WERI-Rb-1 (cell line): Measurements from ENCODE around the gene BICDL2.

Experiments
- DNase-seq: peaks from one replicate; pipeline ENCODE4 v3.0.0-alpha.2; 2020
- H3K27ac ChIP-seq: fragments of 250-450 bp; sonication (Bioruptor Pico); 2 replicates; pipeline ENCODE4 v1.5.1; 2020; ENCODE audit warnings: mild to moderate bottlenecking, moderate library complexity
- H3K27me3 ChIP-seq: fragments of 250-450 bp; sonication (Bioruptor Pico); 2 replicates; pipeline ENCODE4 v1.5.1; 2021; ENCODE audit warnings: mild to moderate bottlenecking, low read depth, moderate library complexity; ENCODE audit not compliant: insufficient read depth, severe bottlenecking
- H3K36me3 ChIP-seq: fragments of 250-450 bp; sonication (Bioruptor Pico); 2 replicates; pipeline ENCODE4 v1.5.1; 2020; ENCODE audit warnings: mild to moderate bottlenecking, moderate library complexity
- H3K4me3 ChIP-seq: 2 replicates; pipeline ENCODE4 v1.5.1; 2011; ENCODE audit warnings: low read depth, mild to moderate bottlenecking, control low read depth, low read length
- H3K9me3 ChIP-seq: fragments of 250-450 bp; sonication (Bioruptor Pico); 2 replicates; pipeline ENCODE4 v1.5.1; 2021; ENCODE audit warnings: mild to moderate bottlenecking, moderate library complexity; ENCODE audit not compliant: severe bottlenecking
- CTCF ChIP-seq: IDR thresholded peaks from 2 replicates; pipeline ENCODE4 v1.5.1; 2011; ENCODE audit warnings: low read depth, mild to moderate bottlenecking, control low read depth, inconsistent platforms, low read length

Gene BICDL2

DNA sequence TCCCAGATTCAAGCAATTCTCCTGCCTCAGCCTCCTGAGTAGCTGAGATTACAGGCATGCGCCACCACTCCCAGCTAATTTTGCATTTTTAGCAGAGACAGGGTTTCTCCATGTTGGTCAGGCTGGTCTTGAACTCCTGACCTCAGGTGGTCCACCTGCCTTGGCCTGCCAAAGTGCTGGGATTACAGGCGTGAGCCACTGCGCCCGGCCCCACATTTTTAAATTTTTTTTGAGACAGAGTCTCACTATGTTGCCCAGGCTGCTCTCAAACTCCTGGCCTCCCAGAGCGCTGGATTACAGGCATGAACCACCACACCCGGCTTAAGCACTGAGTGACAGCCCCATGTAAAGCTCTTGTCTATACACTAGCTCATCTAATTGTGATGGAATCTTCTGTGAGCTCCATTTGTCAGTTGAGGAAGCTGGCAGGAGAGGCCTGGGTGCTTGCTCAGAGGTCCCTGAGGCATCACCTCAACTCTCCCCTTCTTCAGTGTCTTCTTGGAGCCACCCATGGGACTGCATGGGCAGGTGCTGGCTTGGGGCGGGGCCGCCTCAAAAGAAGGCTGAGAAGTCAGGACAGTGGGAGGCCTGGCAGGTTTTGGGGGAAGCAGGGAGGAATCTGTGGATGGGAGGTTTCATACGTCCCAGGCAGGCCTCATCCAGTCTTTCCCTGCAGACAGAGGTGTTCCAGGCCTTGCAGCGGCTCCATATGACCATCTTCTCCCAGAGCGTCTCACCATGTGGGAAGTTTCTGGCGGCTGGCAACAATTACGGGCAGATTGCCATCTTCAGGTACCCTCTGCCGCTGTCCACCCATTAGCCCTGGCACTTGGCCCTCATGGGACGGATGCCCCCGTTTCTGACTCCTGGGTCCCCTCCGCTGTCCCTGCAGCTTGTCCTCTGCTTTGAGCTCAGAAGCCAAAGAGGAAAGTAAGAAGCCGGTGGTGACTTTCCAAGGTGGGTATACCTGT lies 11.4 kb downstream of the BICDL2 start:
- Histone ChIP-seq H3K4me3 (no peak overlapping the region), H3K36me3 (peaks cover 37% of the 10 kb centered on the region), H3K27me3 (peaks cover 18% of the 10 kb centered on the region), H3K27ac (no peak overlapping the region), H3K9me3 (peaks cover 2% of the 10 kb centered on the region)
- no peak for DNase-seq
- TF ChIP-seq CTCF, result no peak

GRCh38 chr16:3023669-3024478 lies 12.9 kb downstream of the BICDL2 start, which contains the start of the genes HCFC1R1 and THOC6:
TSS of gene HCFC1R1 (minus strand) at chr16:3023942. CDS start at chr16:3023941, 1 bp downstream.
TSS of gene THOC6 (plus strand) at chr16:3024035. CDS start at chr16:3024327, 292 bp downstream.
- TF ChIP-seq CTCF, result no peak
- peaks cover 1% of the 10 kb centered on the region for H3K9me3 ChIP-seq
- peaks cover 3% of the 10 kb centered on the region for H3K27me3 ChIP-seq
- H3K36me3 ChIP-seq, result peaks cover 37% of the 10 kb centered on the region
- peak within 1 kb of the TSS; percentile 96 for H3K27ac ChIP-seq
- peak within 1 kb of the TSS; percentile 69 for H3K4me3 ChIP-seq
- DNase-seq, result peak; percentile 97

- H3K9me3 ChIP-seq, result no peaks in the 10 kb centered on the region
- H3K36me3 ChIP-seq, result peaks cover 37% of the 10 kb centered on the region
- peak overlapping the region; percentile 96 for H3K27ac ChIP-seq
- H3K27me3 ChIP-seq, result no peaks in the 10 kb centered on the region
- peak overlapping the region; percentile 69 for H3K4me3 ChIP-seq
- TF ChIP-seq CTCF, result no peak
- DNase-seq, result no peak
Measured at GRCh38 chr16:3023415-3023668, 13.4 kb downstream of the BICDL2 start.

DNA sequence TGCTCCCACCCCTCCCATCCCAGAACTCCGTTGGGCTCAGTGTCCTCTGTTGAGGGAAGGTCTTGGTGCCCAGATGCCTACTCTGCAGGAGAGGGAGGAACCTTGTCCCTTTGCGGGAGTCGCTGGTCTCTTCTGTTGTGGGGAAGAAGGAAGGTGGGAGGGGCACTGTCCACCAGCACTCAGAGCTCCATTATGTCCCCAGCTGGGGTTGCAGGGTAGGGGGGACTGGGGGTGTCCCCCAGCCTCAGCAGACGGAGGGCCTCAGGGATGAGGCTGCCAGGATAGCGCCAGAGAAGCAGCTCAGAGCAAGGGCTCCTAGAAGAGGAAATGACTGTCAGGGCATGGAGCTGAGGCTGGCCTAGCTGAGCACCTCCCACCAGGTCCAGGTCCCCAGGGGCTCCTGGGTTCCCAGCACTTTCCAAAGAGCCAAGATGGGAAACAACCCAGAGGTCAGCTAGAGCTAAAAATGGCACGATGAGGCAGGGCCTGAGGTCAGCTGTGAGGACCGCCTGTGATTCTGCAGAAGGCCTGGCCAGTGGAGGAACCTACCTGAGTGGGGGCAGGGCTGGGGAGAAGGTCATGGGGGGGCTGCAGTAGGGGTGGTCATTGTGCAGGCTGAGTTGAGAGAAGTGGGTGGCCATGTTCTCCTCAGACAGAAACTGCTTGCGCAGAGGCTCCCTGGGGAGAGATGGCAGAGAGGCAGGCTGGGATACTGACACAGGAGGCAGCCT lies 13.9 kb downstream of the BICDL2 start:
- TF ChIP-seq CTCF, result no peak
- peak overlapping the region; percentile 69; the same call in 1 of the 2 replicates for H3K4me3 ChIP-seq
- no peaks in the 10 kb centered on the region for H3K9me3 ChIP-seq
- DNase-seq, result no peak
- no peaks in the 10 kb centered on the region for H3K27me3 ChIP-seq
- peaks cover 37% of the 10 kb centered on the region for H3K36me3 ChIP-seq
- peak overlapping the region; percentile 96 for H3K27ac ChIP-seq

- H3K27ac ChIP-seq, result no peak overlapping the region; the same call in 1 of the 2 replicates
- no peaks in the 10 kb centered on the region for H3K27me3 ChIP-seq
- H3K4me3 ChIP-seq, result no peak overlapping the region
- peaks cover 31% of the 10 kb centered on the region for H3K36me3 ChIP-seq
- H3K9me3 ChIP-seq, result no peaks in the 10 kb centered on the region
- DNase-seq, result peak; percentile 46
- no peak for TF ChIP-seq CTCF
Measured at GRCh38 chr16:3022208-3022683, 14.5 kb downstream of the BICDL2 start.
